Activated CD8-positive, alpha-beta memory T cell treated with anti-CD3 and anti-CD28 coated beads for 1 hour (primary cell): ENCODE measurements around the gene PPM1A.
A peak's percentile ranks its signal among the peaks of the same experiment; 100 is the strongest.
"Not testable (repeated sequence)": the region's sequence is repeated elsewhere in the genome, so short reads cannot be mapped to it uniquely, and the experiment has no call there.

ENCODE experiments used
- DNase-seq, 2 donors: peaks; one replicate each; pipeline ENCODE4 v3.0.0-alpha.2; 2020; ENCODE audit warnings: low read depth in 1 of 2; ENCODE audit errors: extremely low read depth in 1 of 2

Gene PPM1A

GRCh38 chr14:60317609-60318008 lies 68.6 kb downstream of the PPM1A start:
- DNase-seq = no peak

DNA sequence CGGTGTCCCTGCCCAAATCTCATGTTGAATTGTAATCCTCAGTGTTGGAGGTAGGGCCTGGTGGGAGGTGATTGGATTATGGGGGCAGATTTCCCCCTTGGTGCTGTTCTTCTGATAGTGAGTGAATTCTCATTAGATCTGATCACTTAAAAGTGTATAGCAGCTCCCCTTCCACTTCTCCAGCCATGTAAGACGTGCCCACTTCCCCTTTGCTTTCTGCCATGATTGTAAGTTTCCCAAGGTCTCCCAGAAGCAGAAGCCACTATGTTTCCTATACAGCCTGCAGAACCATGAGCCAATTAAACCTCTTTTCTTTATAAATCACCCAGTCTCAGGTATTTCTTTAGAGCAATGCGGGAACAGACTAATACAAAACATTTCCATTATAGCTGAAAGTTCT lies 71.8 kb downstream of the PPM1A start:
- DNase-seq = not testable (repeated sequence)

- no peak for DNase-seq
Measured at GRCh38 chr14:60323199-60323896, 74.3 kb downstream of the PPM1A start.

GRCh38 chr14:60324837-60325236 lies 75.8 kb downstream of the PPM1A start:
- no peak for DNase-seq

DNA sequence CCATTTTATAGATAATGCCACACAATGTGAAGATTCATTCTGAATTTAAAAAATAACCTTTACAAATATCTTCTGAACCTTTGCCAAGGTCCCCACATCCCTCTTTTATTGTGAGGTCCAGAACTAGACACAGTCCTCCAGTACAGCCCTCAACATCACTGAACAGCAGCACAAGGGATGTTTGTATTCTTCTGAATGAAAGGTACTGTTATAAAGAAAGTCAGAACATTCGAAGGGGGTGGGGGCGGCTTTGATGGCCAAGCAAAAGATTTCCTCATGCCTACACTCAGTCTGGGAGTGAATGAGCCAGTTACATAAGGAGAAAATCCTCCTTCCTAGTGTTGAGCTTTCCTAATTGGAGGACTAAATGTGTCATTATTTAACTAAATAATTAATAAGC lies 77.3 kb downstream of the PPM1A start:
- no peak for DNase-seq

DNA sequence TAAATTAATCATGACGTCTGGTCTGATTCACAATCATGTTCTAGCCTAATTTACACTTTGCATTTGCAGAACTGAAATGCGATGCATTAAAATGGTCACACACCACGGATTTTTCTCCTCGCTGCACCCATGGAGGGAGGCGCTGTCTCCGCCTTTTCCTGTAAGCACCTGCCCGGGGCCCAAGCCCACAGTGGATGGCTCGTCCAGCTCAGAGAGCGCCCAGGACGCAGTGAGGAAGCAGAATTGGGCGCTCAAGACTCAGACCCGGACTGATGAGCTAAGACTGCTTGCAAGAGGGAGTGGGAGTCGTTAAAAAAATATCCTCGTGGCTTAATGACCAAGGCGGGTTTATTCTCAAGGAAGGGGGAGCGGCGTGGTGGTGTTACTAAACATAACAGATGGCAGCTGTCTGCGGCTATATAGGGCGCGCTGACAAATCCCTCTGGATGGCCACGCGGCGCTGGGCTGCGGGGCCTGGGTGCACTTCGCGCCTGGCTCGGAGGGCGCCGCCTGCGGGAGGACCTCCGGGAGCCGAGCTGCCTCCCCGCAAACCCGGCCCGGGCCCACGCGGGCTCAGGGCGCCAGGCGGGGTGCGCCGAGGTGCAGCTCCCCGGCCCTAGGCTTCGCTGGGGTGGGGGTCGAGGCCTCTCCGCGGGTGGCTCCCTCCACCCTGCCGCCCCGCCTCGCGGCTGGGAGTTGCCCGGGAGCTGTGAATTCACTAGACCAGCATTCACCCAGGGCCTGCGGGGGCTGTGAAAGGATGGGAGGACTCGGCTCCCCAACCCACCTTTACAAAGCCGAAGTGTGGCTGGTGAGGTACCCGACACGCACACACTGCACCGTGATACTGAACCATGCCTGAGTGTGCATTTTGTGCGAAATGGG lies 78.7 kb downstream of the PPM1A start:
- no peak for DNase-seq

- DNase-seq = no peak
Measured at GRCh38 chr14:60328583-60328982, 79.6 kb downstream of the PPM1A start.

- DNase-seq = no peak
Measured at GRCh38 chr14:60329274-60329673, 80.3 kb downstream of the PPM1A start.

- DNase-seq = peak; percentile 46 to 61
Measured at GRCh38 chr14:60331201-60332045, 82.4 kb downstream of the PPM1A start.

GRCh38 chr14:60332046-60332399 lies 83.0 kb downstream of the PPM1A start:
- DNase-seq = no peak

DNA sequence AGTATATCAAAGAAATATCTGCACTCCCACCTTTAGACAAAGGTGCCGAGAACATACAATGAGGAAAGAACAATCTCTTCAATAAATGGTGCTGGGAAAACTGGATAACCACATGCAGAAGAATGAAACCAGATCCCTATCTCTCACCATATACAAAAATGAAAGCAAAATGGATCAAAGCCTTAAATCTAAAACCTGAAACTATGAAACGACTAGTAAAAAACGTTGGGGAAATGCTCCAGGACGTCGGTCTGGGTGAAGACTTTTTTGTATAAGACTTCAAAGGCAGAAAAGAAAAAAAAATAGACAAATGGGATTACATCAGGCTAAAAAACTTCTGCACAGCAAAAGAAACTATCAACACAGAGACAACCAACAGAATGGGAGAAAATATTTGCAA lies 83.8 kb downstream of the PPM1A start:
- DNase-seq = no peak

DNA sequence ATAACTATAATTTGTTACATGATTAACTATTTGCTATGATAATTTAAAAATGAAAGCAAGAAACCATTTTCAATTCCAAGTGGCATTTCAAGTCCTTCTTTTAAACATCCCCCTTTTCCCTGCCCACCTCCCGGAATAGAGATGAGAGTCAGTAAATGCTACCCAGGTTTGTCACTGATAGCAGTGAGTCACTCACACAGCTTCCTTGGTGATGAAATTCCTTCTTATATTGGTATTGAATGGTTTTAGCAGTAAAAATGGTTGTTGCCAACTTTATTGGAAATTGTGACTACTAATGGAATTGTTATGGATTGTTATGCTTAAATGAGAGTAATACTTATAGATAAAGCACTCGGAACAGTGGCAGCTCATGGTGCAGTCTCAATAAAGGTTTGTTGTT lies 90.5 kb downstream of the PPM1A start:
- DNase-seq = no peak

- no peak for DNase-seq
Measured at GRCh38 chr14:60343571-60344071, 94.6 kb downstream of the PPM1A start.

DNA sequence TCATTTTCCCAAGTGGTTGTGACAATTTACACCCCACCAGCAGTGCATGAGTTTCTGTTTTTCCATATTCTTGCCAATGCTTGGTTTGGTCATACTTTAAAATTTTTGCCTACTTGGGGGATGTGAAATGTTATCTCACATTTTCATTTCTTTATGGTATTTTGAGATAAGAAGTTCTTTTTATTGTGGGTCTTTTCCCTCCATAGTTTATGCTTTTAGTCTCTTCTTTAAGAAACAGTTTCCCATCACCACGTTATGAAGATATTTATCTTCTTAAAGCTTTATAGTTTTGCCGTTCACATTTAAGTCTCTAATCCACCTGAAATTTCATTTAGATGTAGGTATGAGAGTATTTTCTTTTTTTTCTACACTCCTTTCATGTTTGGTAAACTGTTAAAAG lies 95.7 kb downstream of the PPM1A start:
- no peak for DNase-seq

DNA sequence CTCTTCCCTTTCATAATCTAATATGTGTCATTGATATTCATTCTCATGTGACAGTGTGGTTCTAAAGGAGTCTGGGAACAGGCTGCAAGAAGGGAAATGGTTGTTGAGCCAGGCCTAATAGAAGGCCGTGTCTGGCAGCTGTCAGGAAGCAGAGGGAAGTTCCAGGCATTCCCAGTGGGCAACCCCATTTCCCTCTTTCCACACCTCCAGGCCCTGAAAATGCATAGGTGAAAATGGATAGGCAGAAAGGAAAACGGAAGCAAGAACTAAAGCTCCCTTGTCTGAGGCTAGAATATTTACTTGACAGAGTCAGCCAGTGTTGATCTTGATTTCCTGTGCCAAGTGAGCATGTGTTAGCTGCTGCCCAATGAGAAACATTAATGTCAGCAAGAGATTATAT lies 97.7 kb downstream of the PPM1A start:
- DNase-seq = no peak

GRCh38 chr14:60348211-60348610 lies 99.2 kb downstream of the PPM1A start:
- no peak for DNase-seq
